ENCODE measurements around the gene LPP. TPM values are rescaled to one million over a fixed set of nuclear protein-coding genes. Genes with fewer than 3 reads are reported as not detected.

Gene LPP
- total and polyA plus RNA-seq, 2 of the 13 experiments (the other 11 are each of a cell fraction or from before 2014, with no cell fraction given), result 19.2 to 29.9 TPM

DNA sequence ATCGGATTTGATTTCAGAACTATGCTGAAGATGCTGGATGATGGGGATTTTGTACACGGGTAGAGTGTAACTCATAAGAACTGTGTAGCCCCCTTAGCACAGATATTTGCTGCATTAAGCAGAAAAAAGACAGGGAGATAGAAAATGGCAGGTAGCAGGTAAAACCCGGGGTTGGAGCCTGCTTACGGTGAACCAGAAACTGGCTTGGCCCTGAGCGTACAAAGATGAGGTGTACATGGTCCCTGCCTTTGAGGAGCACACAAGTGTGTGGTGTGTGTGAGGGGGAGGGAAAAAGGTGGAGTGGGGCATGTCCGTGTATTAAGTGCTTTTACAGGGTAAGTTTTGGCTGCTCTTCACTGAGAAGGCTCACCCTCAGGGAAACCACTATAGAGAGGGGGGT, 3.5 kb downstream of the LPP start:
- intact Hi-C loops (cut with micrococcal nuclease; ENCODE audit: unreplicated experiment) (loop anchor here (2.0 to 5.0 kb wide), 2 partner anchors 13 to 50 kb away; no protein-coding TSS in a partner anchor), in situ Hi-C loops (cut with HindIII; ENCODE audit: extremely low pct_ligation_motif_present, low pct_unique_long_range_greater_than_20kb) (loop anchor here (5.0 kb wide), 1 partner anchor 415 kb away; no protein-coding TSS in a partner anchor)
- ChIA-PET POLR2A (interaction anchor here (0.8 to 1.3 kb wide), 5 partner anchors 10 to 412 kb away, joined by 3 to 6 read pairs (median 4); no protein-coding TSS in a partner anchor), CTCF (ENCODE audit: low intra/inter-chr PET ratio, low total read pairs) (interaction anchor here (1.2 kb wide), 1 partner anchor 417 kb away, joined by 3 read pairs; no protein-coding TSS in a partner anchor)
- TF ChIP-seq FOXP4 (CRISPR knock-in tag; IDR thresholded peaks at IDR 0.05) (0 out of 2 replicates have a peak, but pooled peaks have one; percentile 4), ZNF589 (CRISPR knock-in tag; conservative IDR thresholded peaks at IDR 0.05) (no peak), ZBTB38 (CRISPR knock-in tag; IDR thresholded peaks at IDR 0.05) (0 out of 2 replicates have a peak, but pooled peaks have one; percentile 24), MATR3 (CRISPR knock-in tag; IDR thresholded peaks at IDR 0.05) (no peak)
- TF ChIP-seq, protein P1, sequence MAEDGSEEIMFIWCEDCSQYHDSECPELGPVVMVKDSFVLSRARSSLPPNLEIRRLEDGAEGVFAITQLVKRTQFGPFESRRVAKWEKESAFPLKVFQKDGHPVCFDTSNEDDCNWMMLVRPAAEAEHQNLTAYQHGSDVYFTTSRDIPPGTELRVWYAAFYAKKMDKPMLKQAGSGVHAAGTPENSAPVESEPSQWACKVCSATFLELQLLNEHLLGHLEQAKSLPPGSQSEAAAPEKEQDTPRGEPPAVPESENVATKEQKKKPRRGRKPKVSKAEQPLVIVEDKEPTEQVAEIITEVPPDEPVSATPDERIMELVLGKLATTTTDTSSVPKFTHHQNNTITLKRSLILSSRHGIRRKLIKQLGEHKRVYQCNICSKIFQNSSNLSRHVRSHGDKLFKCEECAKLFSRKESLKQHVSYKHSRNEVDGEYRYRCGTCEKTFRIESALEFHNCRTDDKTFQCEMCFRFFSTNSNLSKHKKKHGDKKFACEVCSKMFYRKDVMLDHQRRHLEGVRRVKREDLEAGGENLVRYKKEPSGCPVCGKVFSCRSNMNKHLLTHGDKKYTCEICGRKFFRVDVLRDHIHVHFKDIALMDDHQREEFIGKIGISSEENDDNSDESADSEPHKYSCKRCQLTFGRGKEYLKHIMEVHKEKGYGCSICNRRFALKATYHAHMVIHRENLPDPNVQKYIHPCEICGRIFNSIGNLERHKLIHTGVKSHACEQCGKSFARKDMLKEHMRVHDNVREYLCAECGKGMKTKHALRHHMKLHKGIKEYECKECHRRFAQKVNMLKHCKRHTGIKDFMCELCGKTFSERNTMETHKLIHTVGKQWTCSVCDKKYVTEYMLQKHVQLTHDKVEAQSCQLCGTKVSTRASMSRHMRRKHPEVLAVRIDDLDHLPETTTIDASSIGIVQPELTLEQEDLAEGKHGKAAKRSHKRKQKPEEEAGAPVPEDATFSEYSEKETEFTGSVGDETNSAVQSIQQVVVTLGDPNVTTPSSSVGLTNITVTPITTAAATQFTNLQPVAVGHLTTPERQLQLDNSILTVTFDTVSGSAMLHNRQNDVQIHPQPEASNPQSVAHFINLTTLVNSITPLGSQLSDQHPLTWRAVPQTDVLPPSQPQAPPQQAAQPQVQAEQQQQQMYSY (CRISPR knock-in tag; IDR thresholded peaks at IDR 0.05), result peak; percentile 91
- ATAC-seq, result no peak
- Histone ChIP-seq H2AFZ (ENCODE audit: low read length) (no peak overlapping the region), H4K20me1 (ENCODE audit: insufficient read depth, low read length) (peaks cover 4% of the 10 kb centered on the region; the same call in 1 of the 2 replicates), H3K27me3 (ENCODE audit: control insufficient read depth in 1 of 2, insufficient read depth in 2 of 2, low read length in 2 of 2) (no peaks in the 10 kb centered on the region), H3K9me3 (ENCODE audit: low read length) (no peaks in the 10 kb centered on the region), H3K4me3 (replicated peaks in 1 of 3; ENCODE audit: insufficient read depth in 1 of 3, low read depth in 2 of 3, low read length in 3 of 3) (peak overlapping the region in 1 of 3 experiments; percentile 33; a peak in 2 of 6 replicates), H3K9ac (ENCODE audit: insufficient read depth, low read depth, low read length) (no peak overlapping the region), H3K36me3 (replicated peaks in 1 of 2; ENCODE audit: control insufficient read depth in 1 of 2, insufficient read depth in 2 of 2, low read length in 2 of 2) (peaks cover 0 to 1% of the 10 kb centered on the region in 2 experiments; a peak in 2 of 5 replicates), H3K27ac (ENCODE audit: extremely low read length, insufficient read depth, low read length) (peak overlapping the region; percentile 37), H3K4me2 (ENCODE audit: low read depth, low read length) (peak overlapping the region; percentile 69), H3K79me2 (ENCODE audit: insufficient read depth, low read length) (peaks cover 85% of the 10 kb centered on the region), H3K4me1 (ENCODE audit: insufficient read depth, low read length) (peaks cover 90% of the 10 kb centered on the region)
- no TSS peak for BruUV-seq (replicated peaks)
- no peak for DNase-seq (ENCODE audit: low spot score)
- no peak for FAIRE-seq
- WGBS (ENCODE audit: low lambda C conversion rate), result 68% methylated on average over 6 of the region's 6 CpGs
